Measurements from ENCODE around the gene FAM177B. TPM values are rescaled to one million over a fixed set of nuclear protein-coding genes. Genes with fewer than 3 reads are reported as not detected.

Gene FAM177B
- total RNA-seq (2014; rRNA removed; shearing (Covaris generic)) (not detected in 2 replicates), total RNA-seq (2022) (not detected in 2 replicates), Bru-seq, nascent RNA (percentile 35 among the genes with signal in this experiment), BruChase-seq, experiment 1, labeled RNA remaining after a 6-hour chase (percentile 28 among the genes with signal in this experiment), BruChase-seq, experiment 2, labeled RNA remaining after a 2-hour chase (percentile 29 among the genes with signal in this experiment)
- long read RNA-seq = 0 reads

DNA sequence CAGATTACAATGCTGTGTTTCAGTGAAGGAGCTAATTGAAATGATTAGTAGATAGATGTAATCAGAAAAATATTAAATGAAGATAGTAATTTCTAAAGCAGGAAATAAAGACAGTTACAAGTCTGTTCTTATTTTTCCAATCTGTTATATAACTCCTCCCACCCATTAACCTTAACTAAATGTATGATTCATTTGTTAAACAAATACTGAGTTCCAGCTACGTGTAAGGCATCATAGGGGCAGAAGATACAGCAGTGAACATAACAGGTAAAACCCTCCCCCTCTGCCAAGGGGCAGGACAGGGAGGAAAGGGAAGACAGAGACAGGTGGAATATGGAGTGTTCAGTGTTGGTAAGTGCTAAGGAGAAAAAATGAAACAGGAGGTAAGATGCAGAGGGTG, at the start of gene FAM177B:
FAM177B (plus strand) TSS at position 231 of the 400 bp plus-strand sequence. CDS start 9,344 bp downstream, outside the sequence.
- peaks cover 27% of the 10 kb centered on the region for H3K36me3 ChIP-seq (ENCODE audit: insufficient read depth, low read length)
- POLR2A ChIA-PET = interaction anchor here (0.9 kb wide), 1 partner anchor 16 kb away, joined by 11 read pairs; no protein-coding TSS in a partner anchor
- CTCF ChIA-PET (ENCODE audit: unreplicated experiment) = no interaction called here
- H3K9me3 ChIP-seq (ENCODE audit: low read length) = no peaks in the 10 kb centered on the region
- TF ChIP-seq, protein P1, sequence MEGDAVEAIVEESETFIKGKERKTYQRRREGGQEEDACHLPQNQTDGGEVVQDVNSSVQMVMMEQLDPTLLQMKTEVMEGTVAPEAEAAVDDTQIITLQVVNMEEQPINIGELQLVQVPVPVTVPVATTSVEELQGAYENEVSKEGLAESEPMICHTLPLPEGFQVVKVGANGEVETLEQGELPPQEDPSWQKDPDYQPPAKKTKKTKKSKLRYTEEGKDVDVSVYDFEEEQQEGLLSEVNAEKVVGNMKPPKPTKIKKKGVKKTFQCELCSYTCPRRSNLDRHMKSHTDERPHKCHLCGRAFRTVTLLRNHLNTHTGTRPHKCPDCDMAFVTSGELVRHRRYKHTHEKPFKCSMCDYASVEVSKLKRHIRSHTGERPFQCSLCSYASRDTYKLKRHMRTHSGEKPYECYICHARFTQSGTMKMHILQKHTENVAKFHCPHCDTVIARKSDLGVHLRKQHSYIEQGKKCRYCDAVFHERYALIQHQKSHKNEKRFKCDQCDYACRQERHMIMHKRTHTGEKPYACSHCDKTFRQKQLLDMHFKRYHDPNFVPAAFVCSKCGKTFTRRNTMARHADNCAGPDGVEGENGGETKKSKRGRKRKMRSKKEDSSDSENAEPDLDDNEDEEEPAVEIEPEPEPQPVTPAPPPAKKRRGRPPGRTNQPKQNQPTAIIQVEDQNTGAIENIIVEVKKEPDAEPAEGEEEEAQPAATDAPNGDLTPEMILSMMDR (conservative IDR thresholded peaks at IDR 0.05; ENCODE audit: low read length) = no peak
- no TSS peak for BruUV-seq (replicated peaks)
- H3K9me2 ChIP-seq (ENCODE audit: insufficient read depth, low read length) = no peaks in the 10 kb centered on the region
- DNase-seq (ENCODE audit: low spot score) = no peak
- no peak within 1 kb of the TSS for H3K4me2 ChIP-seq (ENCODE audit: low read length)
- peaks cover 5% of the 10 kb centered on the region; the same call in 1 of the 2 replicates for H4K20me1 ChIP-seq (ENCODE audit: insufficient read depth, low read length)
- H2AFZ ChIP-seq (ENCODE audit: low read length) = no peak within 1 kb of the TSS
- H3K4me1 ChIP-seq (ENCODE audit: insufficient read depth, low read length, poor library complexity, severe bottlenecking) = peaks cover 24% of the 10 kb centered on the region
- no peak within 1 kb of the TSS for H3K4me3 ChIP-seq (ENCODE audit: low read depth, low read length, poor library complexity, severe bottlenecking)
- H3K79me2 ChIP-seq (ENCODE audit: insufficient read depth, low read depth, low read length) = no peaks in the 10 kb centered on the region
- intact Hi-C loops (cut with micrococcal nuclease; ENCODE audit: unreplicated experiment) = loop anchor here (5.0 kb wide), 1 partner anchor 80 kb away; the partner anchor contains the start of gene DISP1
- no peak within 1 kb of the TSS for H3K27ac ChIP-seq (ENCODE audit: low read depth, low read length, poor library complexity, severe bottlenecking)

DNA sequence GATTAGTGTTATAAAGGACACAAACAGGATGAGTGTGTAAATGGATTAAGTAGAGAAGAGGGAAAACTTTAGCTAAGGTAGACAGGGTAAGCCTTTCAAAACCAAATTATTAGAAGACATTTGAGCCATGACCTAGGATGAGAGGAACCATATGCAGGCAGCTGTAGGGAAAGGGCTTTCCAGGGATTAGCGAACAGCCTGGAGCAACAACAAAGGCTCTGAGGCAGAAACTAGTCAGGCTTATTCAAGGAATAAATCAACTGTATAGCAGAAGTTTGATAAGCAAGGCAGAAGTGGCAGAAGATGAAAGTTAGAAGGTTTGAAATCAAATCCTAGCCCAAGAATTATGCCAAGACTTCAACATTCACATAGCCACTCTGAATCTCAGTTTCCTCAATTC, 46.0 kb upstream of the FAM177B start:
- CTCF ChIA-PET (ENCODE audit: unreplicated experiment) = no interaction called here
- DNase-seq (ENCODE audit: low spot score) = no peak
- no peaks in the 10 kb centered on the region for H3K4me1 ChIP-seq (ENCODE audit: insufficient read depth, low read length, poor library complexity, severe bottlenecking)
- no peaks in the 10 kb centered on the region for H3K9me2 ChIP-seq (ENCODE audit: insufficient read depth, low read length)
- no peaks in the 10 kb centered on the region for H3K79me2 ChIP-seq (ENCODE audit: insufficient read depth, low read depth, low read length)
- POLR2A ChIA-PET = interaction anchor here (1.0 to 1.7 kb wide), 2 partner anchors 12 to 13 kb away, joined by 3 to 6 read pairs; no protein-coding TSS in a partner anchor
- BruUV-seq (replicated peaks) = no TSS peak
- no peaks in the 10 kb centered on the region for H3K9me3 ChIP-seq (ENCODE audit: low read length)
- H2AFZ ChIP-seq (ENCODE audit: low read length) = no peak overlapping the region
- H4K20me1 ChIP-seq (ENCODE audit: insufficient read depth, low read length) = no peaks in the 10 kb centered on the region
- intact Hi-C loops (cut with micrococcal nuclease; ENCODE audit: unreplicated experiment) = no loop called here
- peaks cover 17% of the 10 kb centered on the region; the same call in 1 of the 2 replicates for H3K36me3 ChIP-seq (ENCODE audit: insufficient read depth, low read length)
- no peak overlapping the region for H3K4me3 ChIP-seq (ENCODE audit: low read depth, low read length, poor library complexity, severe bottlenecking)
- no peak overlapping the region for H3K4me2 ChIP-seq (ENCODE audit: low read length)
- TF ChIP-seq, protein P1 (conservative IDR thresholded peaks at IDR 0.05; ENCODE audit: low read length) = no peak
- TF ChIP-seq EZH2phosphoT487 (IDR thresholded peaks at IDR 0.05; ENCODE audit: borderline replicate concordance, low read depth, low read length) = no peak
- H3K27ac ChIP-seq (ENCODE audit: low read depth, low read length, poor library complexity, severe bottlenecking) = no peak overlapping the region

DNA sequence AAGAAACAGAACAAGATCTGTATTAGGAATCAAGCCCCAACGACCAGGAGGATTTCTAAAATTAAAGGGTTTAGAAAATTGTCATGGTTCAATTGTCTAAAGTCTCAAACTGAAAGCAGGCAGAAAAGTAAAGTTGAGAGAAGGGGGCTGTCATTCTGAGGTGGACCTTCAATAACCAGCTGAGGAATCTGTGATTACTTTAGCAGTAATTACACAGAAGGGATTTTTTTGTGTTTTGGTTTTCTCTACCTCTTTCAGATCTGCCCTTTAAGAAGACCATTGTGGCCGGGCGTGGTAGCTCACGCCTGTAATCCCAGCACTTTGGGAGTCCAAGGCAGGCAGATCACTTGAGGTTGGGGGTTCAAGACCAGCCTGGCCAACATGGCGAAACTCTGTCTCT, 42.1 kb upstream of the FAM177B start:
- CTCF ChIA-PET (ENCODE audit: unreplicated experiment) = no interaction called here
- intact Hi-C loops (cut with micrococcal nuclease; ENCODE audit: unreplicated experiment) = no loop called here

More for the DNA sequence above, 42.1 kb upstream of the FAM177B start:
- BruUV-seq (replicated peaks) = no TSS peak
- POLR2A ChIA-PET = no interaction called here
- H2AFZ ChIP-seq (ENCODE audit: low read length) = no peak overlapping the region
- no peak overlapping the region for H3K4me2 ChIP-seq (ENCODE audit: low read length)
- H3K4me1 ChIP-seq (ENCODE audit: insufficient read depth, low read length, poor library complexity, severe bottlenecking) = no peaks in the 10 kb centered on the region
- H3K4me3 ChIP-seq (ENCODE audit: low read depth, low read length, poor library complexity, severe bottlenecking) = no peak overlapping the region
- no peaks in the 10 kb centered on the region for H3K9me2 ChIP-seq (ENCODE audit: insufficient read depth, low read length)
- no peaks in the 10 kb centered on the region for H3K9me3 ChIP-seq (ENCODE audit: low read length)
- no peaks in the 10 kb centered on the region for H4K20me1 ChIP-seq (ENCODE audit: insufficient read depth, low read length)
- TF ChIP-seq, protein P1 (conservative IDR thresholded peaks at IDR 0.05; ENCODE audit: low read length) = no peak
- TF ChIP-seq EZH2phosphoT487 (IDR thresholded peaks at IDR 0.05; ENCODE audit: borderline replicate concordance, low read depth, low read length) = no peak
- H3K79me2 ChIP-seq (ENCODE audit: insufficient read depth, low read depth, low read length) = no peaks in the 10 kb centered on the region; the same call in 1 of the 2 replicates
- H3K36me3 ChIP-seq (ENCODE audit: insufficient read depth, low read length) = peaks cover 23% of the 10 kb centered on the region
- H3K27ac ChIP-seq (ENCODE audit: low read depth, low read length, poor library complexity, severe bottlenecking) = no peak overlapping the region
- no peak for DNase-seq (ENCODE audit: low spot score)

All from OCI-LY7 (cell line).